Bone marrow (tissue), 2 donors: ENCODE measurements around the gene USP53.
A peak's percentile ranks its signal among the peaks of the same experiment; 100 is the strongest.
"Not testable (repeated sequence)": the region's sequence is repeated elsewhere in the genome, so short reads cannot be mapped to it uniquely, and the experiment has no call there.

Experiments
- DNase-seq, 2 donors: peaks; one replicate each; lab custom pipeline; 2025; lab: John Stamatoyannopoulos, UW

USP53 gene

GRCh38 chr4:119212234-119212963 lies at the start of gene USP53:
Gene USP53 (plus strand): TSS chr4:119212713. CDS start chr4:119239760, 27,047 bp downstream.
- DNase-seq = peak in 1 of 2 donors; percentile 81

DNA sequence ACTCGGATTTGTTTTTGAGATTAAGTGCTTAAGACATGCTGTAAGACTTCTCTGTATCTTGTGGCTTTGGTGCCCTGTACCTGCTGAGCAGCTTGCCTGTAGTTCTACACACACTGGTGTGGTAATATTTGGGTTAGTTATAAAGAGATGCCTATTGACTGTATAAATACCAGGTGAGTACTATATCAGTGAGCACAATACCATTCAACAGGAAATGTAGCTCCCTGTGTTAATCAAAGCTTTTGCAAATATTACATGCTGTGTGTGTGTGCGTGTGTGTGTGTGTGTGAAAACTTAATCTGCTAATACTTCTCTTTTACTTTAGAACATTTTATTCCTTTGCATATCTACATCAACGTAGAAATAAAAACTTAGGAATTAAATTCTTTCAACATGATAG lies 46.7 kb upstream of the USP53 start:
- DNase-seq = no peak

- DNase-seq = no peak
Measured at GRCh38 chr4:119170195-119170594, 42.3 kb upstream of the USP53 start.

- DNase-seq = no peak
Measured at GRCh38 chr4:119172223-119172622, 40.3 kb upstream of the USP53 start.

GRCh38 chr4:119173729-119174361 lies 38.7 kb upstream of the USP53 start:
- not testable (repeated sequence) for DNase-seq

DNA sequence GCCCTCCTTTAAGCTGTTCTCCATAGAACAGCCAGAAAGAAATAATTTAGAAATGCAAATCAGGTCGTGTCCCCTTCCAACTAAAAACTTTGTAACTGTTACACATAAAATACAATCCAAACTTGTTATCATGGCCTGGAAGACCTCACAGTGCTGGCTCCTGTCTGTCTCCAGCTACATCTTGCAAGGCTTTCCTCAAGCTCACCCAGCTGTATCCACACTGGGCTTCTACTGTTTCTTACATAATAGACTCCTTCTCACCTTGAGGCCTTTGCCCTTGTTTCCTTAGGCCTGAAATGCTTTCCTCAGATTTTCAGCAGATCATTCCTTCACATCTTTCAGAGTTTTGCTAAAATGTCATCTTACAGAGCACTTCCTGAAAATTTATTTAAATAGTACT lies 33.5 kb upstream of the USP53 start:
- no peak for DNase-seq

- DNase-seq = no peak
Measured at GRCh38 chr4:119184128-119184527, 28.4 kb upstream of the USP53 start.

DNA sequence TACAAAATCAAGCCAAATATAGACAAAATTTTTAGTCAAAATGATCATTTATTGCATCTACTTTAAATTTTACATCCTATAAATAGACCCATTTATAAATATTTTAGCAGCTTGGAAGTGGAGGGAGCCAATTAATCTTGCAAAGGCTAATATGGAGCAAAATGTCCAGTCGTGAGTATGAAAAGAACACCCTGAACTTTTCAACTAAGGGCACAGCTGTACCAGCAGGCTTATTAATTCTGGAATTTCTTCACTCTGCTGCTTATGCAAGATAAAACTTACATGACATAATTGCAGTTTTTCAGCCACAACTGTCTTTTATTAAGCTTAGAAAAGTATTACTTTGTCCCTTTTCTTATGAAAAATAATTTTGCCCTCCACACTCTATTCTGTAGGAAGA lies 22.9 kb upstream of the USP53 start:
- no peak for DNase-seq

DNA sequence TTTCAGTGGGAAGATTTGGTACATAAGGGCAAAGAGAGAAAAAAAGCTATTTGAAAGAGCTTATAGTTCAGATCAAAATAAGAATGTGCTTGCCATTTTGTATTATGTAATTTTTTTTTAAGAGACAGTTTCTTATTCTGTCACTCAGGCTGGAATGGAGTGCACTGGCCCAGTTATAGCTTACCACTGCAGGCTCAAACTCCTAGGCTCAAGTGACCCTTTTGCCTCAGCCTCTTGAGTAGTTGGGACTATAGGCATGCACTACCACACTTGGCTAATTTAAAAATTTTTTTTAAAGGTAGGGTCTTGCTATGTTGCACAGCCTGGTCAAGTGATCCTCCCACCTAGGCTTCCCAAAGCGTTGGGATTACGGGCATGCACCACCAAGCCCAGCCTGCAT lies 22.2 kb upstream of the USP53 start:
- DNase-seq = no peak

GRCh38 chr4:119191505-119191904 lies 21.0 kb upstream of the USP53 start:
- DNase-seq = no peak

DNA sequence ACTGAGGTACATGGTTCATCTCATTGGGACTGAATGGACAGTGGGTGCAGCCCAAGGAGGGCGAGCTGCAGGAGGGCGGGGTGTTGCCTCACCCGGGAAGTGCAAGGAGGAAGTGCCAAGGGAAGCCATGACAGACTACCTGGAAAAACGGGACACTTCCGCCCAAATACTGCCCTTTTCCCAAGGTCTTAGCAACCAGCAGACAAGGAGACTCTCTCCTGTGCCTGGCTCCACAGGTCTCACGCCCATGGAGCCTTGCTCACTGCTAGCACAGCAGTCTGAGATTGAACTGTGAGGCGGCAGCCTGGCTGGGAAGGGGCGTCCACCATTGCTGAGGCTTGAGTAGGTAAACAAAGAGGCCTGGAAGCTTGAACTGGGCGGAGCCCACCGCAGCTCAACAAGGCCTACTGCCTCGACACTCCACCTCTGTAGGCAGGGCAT lies 14.7 kb upstream of the USP53 start:
- no peak for DNase-seq

DNA sequence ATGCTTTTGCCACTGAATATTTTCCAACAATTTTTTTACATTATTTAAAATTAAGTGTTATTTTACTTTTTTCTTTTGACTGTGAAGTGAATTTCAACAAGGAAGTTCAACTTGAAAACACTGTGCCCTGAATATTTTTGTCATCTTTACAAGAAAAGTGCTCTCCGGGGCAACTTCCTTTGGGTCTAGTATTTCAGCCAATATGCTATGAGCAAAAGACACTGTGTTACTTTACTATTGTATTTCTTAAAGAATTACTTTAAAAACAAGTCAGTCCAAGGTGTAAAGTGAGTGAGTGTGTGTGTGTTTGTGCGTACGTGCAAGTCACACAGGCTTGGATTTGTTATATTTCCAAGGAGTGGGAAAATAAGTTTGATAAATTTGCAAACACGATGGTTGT lies 7.6 kb upstream of the USP53 start:
- DNase-seq = no peak

GRCh38 chr4:119205690-119206089 lies 6.8 kb upstream of the USP53 start:
- DNase-seq = no peak

- no peak for DNase-seq
Measured at GRCh38 chr4:119206178-119206577, 6.3 kb upstream of the USP53 start.

DNA sequence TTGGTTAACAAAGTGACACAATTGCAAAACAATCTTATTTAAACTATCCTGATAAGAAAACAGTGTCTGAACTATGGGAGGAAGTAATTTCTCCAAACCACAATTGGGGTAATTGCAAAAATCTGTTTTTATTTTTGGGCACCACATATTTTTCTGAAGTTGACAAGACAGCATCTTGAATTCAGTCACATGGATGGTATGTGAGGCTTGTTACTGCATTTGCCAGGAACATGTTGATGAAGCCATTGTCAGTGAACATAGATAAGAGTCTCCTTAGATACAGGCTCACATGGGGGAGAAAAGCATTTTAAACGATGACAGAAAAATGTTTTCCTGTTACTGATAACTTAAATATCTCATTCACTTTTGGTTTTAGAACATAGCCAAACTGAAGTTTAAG lies 5.5 kb upstream of the USP53 start:
- no peak for DNase-seq

DNA sequence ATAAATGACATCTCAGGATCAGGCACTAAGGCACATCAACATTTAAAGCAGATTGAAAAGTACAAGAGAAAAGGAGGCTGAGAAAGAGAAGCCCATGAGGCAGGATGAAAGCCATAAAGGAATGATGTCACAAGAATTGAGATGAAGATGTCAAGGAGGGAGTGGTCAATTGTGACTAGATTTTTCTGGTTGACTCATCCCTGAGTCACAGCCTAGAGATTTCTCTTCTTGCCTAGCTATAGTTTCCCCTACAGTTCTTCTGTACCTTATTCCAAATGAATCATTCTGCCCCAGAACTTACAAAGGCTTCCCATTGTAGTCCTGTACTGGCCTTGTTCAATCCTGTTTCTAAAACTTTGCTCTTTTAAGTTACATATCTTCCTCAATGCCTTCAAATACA lies 3.4 kb upstream of the USP53 start:
- peak in 1 of 2 donors; percentile 7 for DNase-seq

DNA sequence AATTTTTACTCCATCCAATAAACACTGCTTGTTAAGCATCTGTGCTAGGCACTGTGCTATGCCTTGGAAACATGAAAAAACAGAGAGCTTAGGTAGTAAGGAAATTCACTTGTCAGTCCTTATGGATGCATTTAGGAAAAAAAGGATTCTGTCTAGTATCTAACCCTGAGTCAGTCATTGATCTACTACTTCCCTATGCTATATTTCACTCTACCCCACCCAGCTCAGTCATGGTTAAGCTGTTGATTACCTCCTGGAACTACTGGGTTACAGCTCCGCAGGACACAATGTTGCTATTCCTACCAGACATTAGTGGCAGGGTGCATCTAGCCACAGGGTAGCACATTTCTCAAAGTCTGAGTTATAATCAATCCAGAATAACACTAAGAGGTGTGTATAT lies 2.9 kb upstream of the USP53 start:
- DNase-seq = no peak

GRCh38 chr4:119210775-119211174 lies 1.7 kb upstream of the USP53 start:
- DNase-seq = no peak

DNA sequence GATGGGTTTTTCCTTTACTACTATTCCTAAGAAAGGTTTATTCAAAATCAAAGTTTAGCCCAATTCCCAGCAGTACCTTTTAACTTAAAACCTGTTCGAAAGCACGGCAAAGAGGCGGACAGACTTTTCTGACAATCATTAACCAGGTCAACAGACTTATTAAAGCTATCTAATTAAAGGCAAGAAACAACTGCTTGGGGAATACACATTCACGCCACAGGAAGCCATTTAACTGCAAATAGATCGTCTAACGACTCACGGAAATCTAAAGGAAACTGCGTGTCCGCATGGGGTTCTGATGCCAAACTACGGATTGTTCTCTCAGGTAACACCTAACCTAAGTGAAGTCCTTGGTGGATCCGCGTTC lies 663 bp upstream of the USP53 start:
- DNase-seq = no peak

- DNase-seq = peak in 1 of 2 donors; percentile 81
Measured at GRCh38 chr4:119212964-119213606, 572 bp downstream of the USP53 start.

DNA sequence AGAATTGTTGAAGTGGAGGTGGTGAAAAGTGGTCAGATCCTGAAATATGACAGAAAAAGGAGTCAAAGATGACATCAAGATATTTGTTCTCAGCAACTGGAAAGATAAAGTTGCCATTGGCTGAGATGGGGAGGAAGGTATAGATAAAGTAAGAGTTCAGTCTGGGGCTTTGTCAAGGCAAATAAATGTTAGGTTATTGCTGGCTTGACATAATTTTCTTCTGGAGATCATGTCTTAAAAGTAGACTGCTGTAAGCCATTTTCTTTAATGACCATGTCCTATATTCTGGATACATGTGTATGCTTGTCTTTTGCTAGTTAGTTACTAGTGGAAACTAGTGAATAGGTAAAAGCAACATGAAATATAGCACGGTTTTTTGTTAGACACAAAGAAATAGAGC lies 5.6 kb downstream of the USP53 start:
- no peak for DNase-seq

- DNase-seq = no peak
Measured at GRCh38 chr4:119221412-119221811, 8.9 kb downstream of the USP53 start.

DNA sequence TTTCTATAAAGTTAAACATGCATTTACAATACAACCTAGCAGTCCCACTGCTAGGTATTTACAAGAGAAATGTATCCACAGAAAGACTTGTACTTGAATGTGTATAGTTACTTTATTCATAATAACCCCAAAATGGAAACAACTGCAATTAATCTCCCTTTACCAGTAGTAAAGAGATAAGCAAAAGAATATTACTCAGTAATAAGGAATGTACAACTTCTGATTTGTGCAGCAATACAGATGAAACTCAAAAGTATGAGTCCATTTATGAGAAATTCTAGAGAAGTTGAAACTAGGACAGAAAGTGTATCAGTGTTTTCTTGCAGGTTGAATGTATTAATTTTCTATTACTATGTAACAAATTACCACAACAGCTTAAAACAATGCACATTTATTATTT lies 15.2 kb downstream of the USP53 start:
- DNase-seq = no peak
